Measurements from ENCODE around the gene COLEC12.

Gene COLEC12

GRCh38 chr18:434410-434809, 66.1 kb downstream of the COLEC12 start:
- DNase-seq = no peak

GRCh38 chr18:433960-434359, 66.5 kb downstream of the COLEC12 start:
- no peak for DNase-seq

- DNase-seq = no peak
Measured at GRCh38 chr18:433298-433697, 67.2 kb downstream of the COLEC12 start.

- DNase-seq = no peak
Measured at GRCh38 chr18:432791-433190, 67.7 kb downstream of the COLEC12 start.

GRCh38 chr18:429030-429429, 71.5 kb downstream of the COLEC12 start:
- no peak for DNase-seq

- no peak for DNase-seq
Measured at GRCh38 chr18:427005-427404, 73.5 kb downstream of the COLEC12 start.

- DNase-seq = no peak
Measured at GRCh38 chr18:425106-425745, 75.3 kb downstream of the COLEC12 start.

GRCh38 chr18:424668-425067, 75.8 kb downstream of the COLEC12 start:
- no peak for DNase-seq

- no peak for DNase-seq
Measured at GRCh38 chr18:424071-424661, 76.3 kb downstream of the COLEC12 start.

- DNase-seq = no peak
Measured at GRCh38 chr18:422966-423365, 77.5 kb downstream of the COLEC12 start.

- no peak for DNase-seq
Measured at GRCh38 chr18:421247-422155, 79.0 kb downstream of the COLEC12 start.

GRCh38 chr18:420661-421246, 79.7 kb downstream of the COLEC12 start:
- DNase-seq = no peak

GRCh38 chr18:419541-420175, 80.8 kb downstream of the COLEC12 start:
- no peak for DNase-seq

- DNase-seq = no peak
Measured at GRCh38 chr18:417495-417894, 83.0 kb downstream of the COLEC12 start.

GRCh38 chr18:416930-417329, 83.6 kb downstream of the COLEC12 start:
- no peak for DNase-seq

- DNase-seq = no peak
Measured at GRCh38 chr18:415617-416612, 84.6 kb downstream of the COLEC12 start.

- no peak for DNase-seq
Measured at GRCh38 chr18:415047-415446, 85.5 kb downstream of the COLEC12 start.

GRCh38 chr18:413233-413632, 87.3 kb downstream of the COLEC12 start:
- DNase-seq = no peak

GRCh38 chr18:410047-410455, 90.5 kb downstream of the COLEC12 start:
- DNase-seq = no peak

GRCh38 chr18:408367-408766, 92.1 kb downstream of the COLEC12 start:
- DNase-seq = no peak

GRCh38 chr18:407626-408224, 92.8 kb downstream of the COLEC12 start:
- no peak for DNase-seq

All from NCI-H2081 (cell line).